HepG2 (cell line): ENCODE measurements around the gene SUSD2. TPM values are rescaled to one million over a fixed set of nuclear protein-coding genes. Genes with fewer than 3 reads are reported as not detected.

Source experiments
- ELF1 ChIP-seq: sonication (generic); formaldehyde crosslinking; IDR thresholded peaks from 2 replicates; pipeline ENCODE4 v1.4.0; 2020; ENCODE audit warnings: missing genetic modification reagents
- FOSL1 ChIP-seq: sonication (generic); formaldehyde crosslinking; IDR thresholded peaks from 2 replicates; pipeline ENCODE4 v1.9.0; 2021; ENCODE audit warnings: missing genetic modification reagents, borderline replicate concordance
- HNRNPUL1 ChIP-seq: fragments of 200-400 bp; formaldehyde crosslinking; IDR thresholded peaks from 2 replicates; pipeline ENCODE4 v1.6.1; 2017; ENCODE audit warnings: low read depth, mild to moderate bottlenecking, low read length, moderate library complexity
- NFYB ChIP-seq: sonication (generic); formaldehyde crosslinking; IDR thresholded peaks from 2 replicates; pipeline ENCODE4 v1.4.0; 2020; ENCODE audit warnings: missing genetic modification reagents
- NONO ChIP-seq, 2 experiments: fragments of 450-650 bp in 1 of 2; sonication (generic) in 1 of 2; formaldehyde crosslinking in 1 of 2; IDR thresholded peaks in 1 of 2; conservative IDR thresholded peaks in 1 of 2; 2 replicates each; pipeline versions ENCODE4 v1.6.1 to v1.8.0; 2017 to 2022; ENCODE audit warnings: mild to moderate bottlenecking in 1 of 2, missing genetic modification reagents in 1 of 2, moderate library complexity in 1 of 2
- POLR2G ChIP-seq: fragments of 200-400 bp; formaldehyde crosslinking; IDR thresholded peaks from 2 replicates; pipeline ENCODE4 v1.6.1; 2018; ENCODE audit warnings: mild to moderate bottlenecking, low read depth, low read length, moderate library complexity
- ZFY ChIP-seq: sonication (generic); formaldehyde crosslinking; IDR thresholded peaks from 2 replicates; pipeline ENCODE4 v1.4.0; 2020; ENCODE audit warnings: missing genetic modification reagents
- ZNF124 ChIP-seq: sonication (generic); formaldehyde crosslinking; IDR thresholded peaks from 2 replicates; pipeline ENCODE4 v1.4.0; 2020; ENCODE audit warnings: missing genetic modification reagents
- ZNF260 ChIP-seq: sonication (generic); formaldehyde crosslinking; IDR thresholded peaks from 2 replicates; pipeline ENCODE4 v1.4.0; 2020; ENCODE audit warnings: missing genetic modification reagents, low read depth, mild to moderate bottlenecking, borderline replicate concordance
- ZNF672 ChIP-seq: sonication (generic); formaldehyde crosslinking; IDR thresholded peaks from 2 replicates; pipeline ENCODE4 v1.8.1; 2022; ENCODE audit warnings: missing genetic modification reagents
- ZNF709 ChIP-seq: sonication (generic); formaldehyde crosslinking; IDR thresholded peaks from 2 replicates; pipeline ENCODE4 v1.5.0; 2020; ENCODE audit warnings: mild to moderate bottlenecking, missing genetic modification reagents
- polyA plus RNA-seq, 8 experiments: library from polyadenylated mRNA; depleted of rRNA in 3 of 8; stranded (reverse) in 7 of 8; unstranded in 1 of 8; fragments of >200 nt; fragmentation: Illumina TruSeq in 4 of 8; extraction: Trizol in 4 of 8; gene quantifications; 2 replicates each; pipeline versions ENCODE4 v1.2.1 to v1.2.3, GENCODE V29; 2011 to 2016; ENCODE audit warnings: low read depth in 4 of 8, missing spikeins in 1 of 8, mixed read lengths in 1 of 8; ENCODE audit not compliant: insufficient read depth in 1 of 8
- total RNA-seq, 5 experiments: library from RNA; depleted of rRNA; stranded (reverse); fragments of >200 nt; fragmentation: Illumina TruSeq; extraction: Trizol; gene quantifications; 2 replicates each; pipeline ENCODE4 v1.2.3, GENCODE V29; 2016; ENCODE audit warnings: low read depth in 1 of 5
- TF ChIP-seq, protein P1 (sequence below): IDR thresholded peaks from 2 replicates; pipeline ENCODE4 v1.4.0; 2020; ENCODE audit warnings: mild to moderate bottlenecking, missing genetic modification reagents

The SUSD2 gene
- total and polyA plus RNA-seq, 2 of the 13 experiments (the other 11 are each of a cell fraction or from before 2014, with no cell fraction given), result 2.1 to 11.0 TPM

- TF ChIP-seq POLR2G (no peak), HNRNPUL1 (no peak), ELF1 (CRISPR knock-in tag) (no peak), FOSL1 (CRISPR knock-in tag) (no peak), ZNF672 (CRISPR knock-in tag) (no peak), ZNF124 (CRISPR knock-in tag) (no peak), NFYB (CRISPR knock-in tag) (no peak), ZFY (CRISPR knock-in tag) (no peak), ZNF260 (no peak), ZNF709 (CRISPR knock-in tag) (no peak), NONO (IDR thresholded peaks at IDR 0.05) (no peak), NONO (CRISPR knock-in tag; conservative IDR thresholded peaks at IDR 0.05) (no peak)
- TF ChIP-seq, protein P1, sequence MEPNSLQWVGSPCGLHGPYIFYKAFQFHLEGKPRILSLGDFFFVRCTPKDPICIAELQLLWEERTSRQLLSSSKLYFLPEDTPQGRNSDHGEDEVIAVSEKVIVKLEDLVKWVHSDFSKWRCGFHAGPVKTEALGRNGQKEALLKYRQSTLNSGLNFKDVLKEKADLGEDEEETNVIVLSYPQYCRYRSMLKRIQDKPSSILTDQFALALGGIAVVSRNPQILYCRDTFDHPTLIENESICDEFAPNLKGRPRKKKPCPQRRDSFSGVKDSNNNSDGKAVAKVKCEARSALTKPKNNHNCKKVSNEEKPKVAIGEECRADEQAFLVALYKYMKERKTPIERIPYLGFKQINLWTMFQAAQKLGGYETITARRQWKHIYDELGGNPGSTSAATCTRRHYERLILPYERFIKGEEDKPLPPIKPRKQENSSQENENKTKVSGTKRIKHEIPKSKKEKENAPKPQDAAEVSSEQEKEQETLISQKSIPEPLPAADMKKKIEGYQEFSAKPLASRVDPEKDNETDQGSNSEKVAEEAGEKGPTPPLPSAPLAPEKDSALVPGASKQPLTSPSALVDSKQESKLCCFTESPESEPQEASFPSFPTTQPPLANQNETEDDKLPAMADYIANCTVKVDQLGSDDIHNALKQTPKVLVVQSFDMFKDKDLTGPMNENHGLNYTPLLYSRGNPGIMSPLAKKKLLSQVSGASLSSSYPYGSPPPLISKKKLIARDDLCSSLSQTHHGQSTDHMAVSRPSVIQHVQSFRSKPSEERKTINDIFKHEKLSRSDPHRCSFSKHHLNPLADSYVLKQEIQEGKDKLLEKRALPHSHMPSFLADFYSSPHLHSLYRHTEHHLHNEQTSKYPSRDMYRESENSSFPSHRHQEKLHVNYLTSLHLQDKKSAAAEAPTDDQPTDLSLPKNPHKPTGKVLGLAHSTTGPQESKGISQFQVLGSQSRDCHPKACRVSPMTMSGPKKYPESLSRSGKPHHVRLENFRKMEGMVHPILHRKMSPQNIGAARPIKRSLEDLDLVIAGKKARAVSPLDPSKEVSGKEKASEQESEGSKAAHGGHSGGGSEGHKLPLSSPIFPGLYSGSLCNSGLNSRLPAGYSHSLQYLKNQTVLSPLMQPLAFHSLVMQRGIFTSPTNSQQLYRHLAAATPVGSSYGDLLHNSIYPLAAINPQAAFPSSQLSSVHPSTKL, result 0 out of 2 replicates have a peak, but pooled peaks have one; percentile 21
Measured at GRCh38 chr22:24200619-24201212, 19.4 kb downstream of the SUSD2 start (continued).
